Measurements from ENCODE around the gene TMEM202. TPM values are rescaled to one million over a fixed set of nuclear protein-coding genes. Genes with fewer than 3 reads are reported as not detected.

The TMEM202 gene
- total RNA-seq, result not detected in 2 replicates

- FAIRE-seq (no peak), DNase-seq (ENCODE audit: low read depth) (no peak)
- peaks cover 2% of the 10 kb centered on the region for H3K27me3 ChIP-seq (ENCODE audit: control insufficient read depth, insufficient read depth, low read length)
- H3K4me3 ChIP-seq (ENCODE audit: low read depth, low read length), result no peak within 1 kb of the TSS
- no peaks in the 10 kb centered on the region for H3K36me3 ChIP-seq (ENCODE audit: control insufficient read depth, insufficient read depth, low read length)
- TF ChIP-seq CTCF (IDR thresholded peaks at IDR 0.05; ENCODE audit: insufficient read depth, low read length, severe bottlenecking), result no peak
These were observed at the start of gene TMEM202 for GRCh38 chr15:72397796-72398588. TSS of gene TMEM202 (plus strand) at chr15:72398305. CDS start at chr15:72398327, 22 bp downstream.

GRCh38 chr15:72353266-72353665 is 44.8 kb upstream of the TMEM202 start:
- FAIRE-seq (no peak), DNase-seq (ENCODE audit: low read depth) (peak; percentile 49)
- H3K4me3 ChIP-seq (ENCODE audit: low read depth, low read length), result no peak overlapping the region
- no peaks in the 10 kb centered on the region for H3K27me3 ChIP-seq (ENCODE audit: control insufficient read depth, insufficient read depth, low read length)
- peaks cover 10% of the 10 kb centered on the region for H3K36me3 ChIP-seq (ENCODE audit: control insufficient read depth, insufficient read depth, low read length)
- no peak for TF ChIP-seq CTCF (IDR thresholded peaks at IDR 0.05; ENCODE audit: insufficient read depth, low read length, severe bottlenecking)

GRCh38 chr15:72354496-72354895 is 43.6 kb upstream of the TMEM202 start:
- DNase-seq (ENCODE audit: low read depth) (no peak), FAIRE-seq (peak; percentile 66)
- Histone ChIP-seq H3K4me3 (ENCODE audit: low read depth, low read length) (no peak overlapping the region), H3K27me3 (ENCODE audit: control insufficient read depth, insufficient read depth, low read length) (no peaks in the 10 kb centered on the region), H3K36me3 (ENCODE audit: control insufficient read depth, insufficient read depth, low read length) (peaks cover 10% of the 10 kb centered on the region)
- TF ChIP-seq CTCF (IDR thresholded peaks at IDR 0.05; ENCODE audit: insufficient read depth, low read length, severe bottlenecking), result no peak

GRCh38 chr15:72358121-72358520 is 40.0 kb upstream of the TMEM202 start:
- FAIRE-seq (no peak), DNase-seq (ENCODE audit: low read depth) (no peak)
- no peak overlapping the region for H3K4me3 ChIP-seq (ENCODE audit: low read depth, low read length)

GRCh38 chr15:72358650-72359171 is 39.4 kb upstream of the TMEM202 start:
- H3K4me3 ChIP-seq (ENCODE audit: low read depth, low read length), result no peak overlapping the region
- TF ChIP-seq CTCF (IDR thresholded peaks at IDR 0.05; ENCODE audit: insufficient read depth, low read length, severe bottlenecking), result no peak
- DNase-seq (ENCODE audit: low read depth), result peak; percentile 93
- no peaks in the 10 kb centered on the region for H3K27me3 ChIP-seq (ENCODE audit: control insufficient read depth, insufficient read depth, low read length)
- peak; percentile 92 for FAIRE-seq
- peaks cover 3% of the 10 kb centered on the region for H3K36me3 ChIP-seq (ENCODE audit: control insufficient read depth, insufficient read depth, low read length)

More at GRCh38 chr15:72358121-72358520, 40.0 kb upstream of the TMEM202 start:
- H3K27me3 ChIP-seq (ENCODE audit: control insufficient read depth, insufficient read depth, low read length), result no peaks in the 10 kb centered on the region
- H3K36me3 ChIP-seq (ENCODE audit: control insufficient read depth, insufficient read depth, low read length), result peaks cover 3% of the 10 kb centered on the region
- TF ChIP-seq CTCF (IDR thresholded peaks at IDR 0.05; ENCODE audit: insufficient read depth, low read length, severe bottlenecking), result no peak
